Epidermal melanocyte (primary cell): ENCODE results near the gene HNRNPUL1.
"Not testable (repeated sequence)": the region's sequence is repeated elsewhere in the genome, so short reads cannot be mapped to it uniquely, and the experiment has no call there.

Source experiments
- DNase-seq: peaks from one replicate; pipeline ENCODE4 v3.0.0; 2011; ENCODE audit warnings: low spot score; ENCODE audit not compliant: insufficient read length

The HNRNPUL1 gene

DNA sequence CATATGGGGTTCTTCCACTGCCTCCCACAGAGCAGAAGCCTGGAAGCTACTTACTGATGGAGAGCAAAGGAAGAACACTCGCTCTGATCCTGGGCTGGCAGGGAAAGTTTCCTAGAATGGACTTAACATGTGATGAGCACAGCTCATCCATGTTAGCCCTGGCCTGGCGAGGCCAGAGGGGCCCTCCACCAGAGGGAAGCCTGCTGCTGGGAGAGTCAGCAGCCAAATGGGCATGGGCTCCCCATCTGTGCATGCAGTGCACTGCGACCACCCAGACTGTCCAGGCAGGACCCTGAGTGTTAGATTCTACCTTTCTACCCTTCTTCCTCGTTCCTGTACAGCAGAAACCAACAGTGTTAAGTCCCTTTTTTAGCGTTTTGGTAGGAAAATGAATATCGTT lies 8.9 kb downstream of the HNRNPUL1 start:
- no peak for DNase-seq

GRCh38 chr19:41274802-41275201 lies 10.6 kb downstream of the HNRNPUL1 start:
- no peak for DNase-seq

DNA sequence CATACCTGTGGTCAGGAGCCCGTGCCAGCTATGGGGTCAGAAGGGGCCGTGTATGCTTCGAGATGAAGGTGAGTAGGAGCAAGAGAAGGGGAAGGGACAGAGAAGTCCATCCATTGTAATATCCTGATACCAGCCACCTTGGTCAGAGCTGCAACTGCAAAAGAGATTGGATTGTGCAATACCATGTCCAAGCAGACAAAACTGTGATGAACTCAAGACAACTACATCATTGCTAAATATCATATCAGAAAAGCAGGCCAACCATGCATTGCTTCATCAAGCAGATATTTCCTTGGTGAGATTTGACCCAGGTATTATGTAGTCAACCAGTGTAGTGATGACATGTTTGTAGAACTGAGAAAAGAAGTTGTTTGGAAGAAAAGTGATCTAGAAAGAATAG lies 12.1 kb downstream of the HNRNPUL1 start:
- no peak for DNase-seq

DNA sequence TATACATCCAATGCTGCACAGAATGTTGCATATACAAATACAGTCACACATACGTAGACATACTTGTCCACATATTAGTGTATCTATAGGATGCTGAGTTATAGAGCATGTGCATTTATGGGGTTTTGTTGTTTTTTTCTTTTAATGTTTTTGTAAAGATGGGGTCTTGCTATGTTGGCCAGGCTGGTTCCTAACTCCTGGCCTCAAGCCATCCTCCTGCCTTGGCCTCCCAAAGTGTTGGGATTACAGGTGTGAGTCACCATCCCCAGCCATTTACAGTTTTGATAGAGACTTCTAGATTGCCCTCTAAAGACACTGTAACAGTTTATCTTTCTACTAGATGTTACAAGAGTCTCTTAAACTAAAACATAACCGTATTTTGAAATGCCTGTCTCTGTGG lies 14.3 kb downstream of the HNRNPUL1 start:
- no peak for DNase-seq

DNA sequence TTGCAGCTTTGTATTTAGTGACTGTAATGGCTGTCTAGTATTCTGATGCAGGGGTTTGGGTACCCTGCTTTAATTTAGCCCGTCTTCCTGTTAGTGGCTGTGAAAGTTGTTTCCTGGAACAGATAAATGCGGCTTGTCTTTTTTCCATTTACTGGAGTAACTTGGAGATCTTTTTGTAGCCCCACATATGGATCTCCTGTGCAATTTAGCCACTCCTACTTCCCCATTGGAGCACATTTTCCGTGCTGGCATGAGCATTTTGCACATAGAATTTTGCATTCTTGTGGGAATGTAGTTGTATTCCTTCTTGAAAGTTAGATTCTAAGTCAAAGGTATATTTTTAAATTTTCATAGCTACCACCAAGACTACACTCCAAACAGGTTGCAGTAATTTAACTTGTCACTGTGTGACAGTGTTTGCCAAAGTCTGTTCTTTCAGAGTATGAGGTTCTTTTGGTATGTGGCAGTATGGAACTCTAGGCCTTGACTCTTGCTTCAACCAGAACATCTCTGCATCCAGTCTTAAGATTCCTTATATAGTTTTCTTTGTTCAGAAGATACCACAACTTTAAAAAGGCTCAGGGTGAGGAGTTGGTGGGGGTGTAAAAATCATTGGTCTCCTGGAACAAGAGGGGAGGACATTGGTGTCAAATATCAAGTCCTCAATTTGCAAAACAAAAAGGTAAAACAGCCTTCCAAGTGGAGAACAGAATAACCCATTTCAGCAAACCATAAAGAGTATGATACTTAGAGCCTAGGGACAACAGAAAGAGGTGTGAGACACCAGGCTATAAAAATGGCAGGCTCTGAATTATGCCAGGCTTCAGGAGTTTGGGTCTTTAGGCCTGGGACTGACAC lies 24.7 kb downstream of the HNRNPUL1 start:
- DNase-seq: no peak

DNA sequence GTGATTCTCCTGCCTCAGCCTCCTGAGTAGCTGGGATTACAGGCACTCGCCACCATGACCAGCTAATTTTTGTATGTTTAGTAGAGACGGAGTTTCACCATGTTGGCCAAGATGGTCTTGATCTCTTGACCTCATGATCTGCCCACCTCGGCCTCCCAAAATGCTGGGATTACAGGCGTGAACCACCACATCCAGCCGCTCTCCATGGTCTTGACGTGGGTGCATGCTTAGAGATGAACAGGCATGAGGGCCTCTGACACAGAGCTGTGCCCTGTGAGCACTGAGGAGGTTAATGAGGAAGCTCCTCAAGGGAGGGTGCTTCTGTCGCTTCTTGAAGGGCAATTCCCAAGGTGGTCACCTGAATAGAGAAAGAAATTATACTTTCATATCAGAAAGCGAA lies 25.6 kb downstream of the HNRNPUL1 start:
- DNase-seq: not testable (repeated sequence)

- no peak for DNase-seq
Observed at GRCh38 chr19:41294393-41294792, 30.2 kb downstream of the HNRNPUL1 start.

GRCh38 chr19:41295499-41295898 lies 31.3 kb downstream of the HNRNPUL1 start:
- DNase-seq: no peak

GRCh38 chr19:41296433-41296871 lies 32.3 kb downstream of the HNRNPUL1 start:
- DNase-seq: no peak

- no peak for DNase-seq
Observed at GRCh38 chr19:41297628-41298347, 33.6 kb downstream of the HNRNPUL1 start.

- DNase-seq: peak; percentile 44
Observed at GRCh38 chr19:41298348-41298964, 34.3 kb downstream of the HNRNPUL1 start.

GRCh38 chr19:41299046-41299754 lies 35.0 kb downstream of the HNRNPUL1 start:
- no peak for DNase-seq

DNA sequence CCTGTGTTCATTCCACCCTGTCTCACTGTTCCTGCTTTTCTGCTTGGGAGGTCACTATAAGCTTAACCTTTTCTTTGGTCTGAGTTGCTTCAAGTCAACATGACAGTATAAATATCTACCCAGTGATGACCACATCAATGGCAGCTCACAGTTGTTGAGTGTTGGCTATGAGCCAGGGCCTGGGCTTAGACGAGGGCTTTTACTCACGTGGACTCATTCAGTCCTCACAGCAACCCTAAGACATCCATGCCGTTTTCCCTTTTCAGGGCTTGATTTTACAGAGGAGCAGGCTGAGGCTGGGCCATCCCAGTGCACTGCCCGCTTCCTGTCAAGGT lies 35.5 kb downstream of the HNRNPUL1 start:
- peak; percentile 82 for DNase-seq

- no peak for DNase-seq
Observed at GRCh38 chr19:41300555-41300954, 36.4 kb downstream of the HNRNPUL1 start.

DNA sequence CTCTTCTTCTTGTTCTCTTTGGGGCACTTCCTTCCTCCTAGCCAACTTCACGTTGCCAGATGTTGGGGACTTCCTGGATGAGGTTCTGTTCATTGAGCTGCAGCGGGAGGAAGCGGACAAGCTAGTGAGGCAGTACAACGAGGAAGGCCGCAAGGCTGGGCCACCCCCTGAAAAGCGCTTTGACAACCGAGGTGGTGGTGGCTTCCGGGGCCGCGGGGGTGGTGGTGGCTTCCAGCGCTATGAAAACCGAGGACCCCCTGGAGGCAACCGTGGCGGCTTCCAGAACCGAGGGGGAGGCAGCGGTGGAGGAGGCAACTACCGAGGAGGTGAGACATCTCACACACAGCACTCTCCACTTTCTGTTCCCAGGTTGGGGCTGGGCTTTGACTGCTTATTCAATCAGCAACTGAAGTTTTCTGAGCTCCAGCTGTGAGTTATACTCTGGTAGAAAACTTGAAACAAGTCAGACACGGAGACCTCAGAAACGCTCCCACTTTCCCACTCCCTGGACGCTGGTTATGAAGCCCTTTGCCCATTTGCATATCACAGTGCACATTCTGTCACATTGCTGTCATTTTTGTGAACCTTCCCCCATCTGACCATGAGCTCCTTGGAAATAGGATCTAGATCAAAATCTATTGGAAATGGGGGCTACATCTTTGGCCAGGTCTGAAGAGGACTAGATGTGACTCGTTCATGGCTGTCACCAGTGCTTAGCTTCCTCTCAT lies 38.6 kb downstream of the HNRNPUL1 start:
- DNase-seq: no peak

- no peak for DNase-seq
Observed at GRCh38 chr19:41303954-41304353, 39.8 kb downstream of the HNRNPUL1 start.

DNA sequence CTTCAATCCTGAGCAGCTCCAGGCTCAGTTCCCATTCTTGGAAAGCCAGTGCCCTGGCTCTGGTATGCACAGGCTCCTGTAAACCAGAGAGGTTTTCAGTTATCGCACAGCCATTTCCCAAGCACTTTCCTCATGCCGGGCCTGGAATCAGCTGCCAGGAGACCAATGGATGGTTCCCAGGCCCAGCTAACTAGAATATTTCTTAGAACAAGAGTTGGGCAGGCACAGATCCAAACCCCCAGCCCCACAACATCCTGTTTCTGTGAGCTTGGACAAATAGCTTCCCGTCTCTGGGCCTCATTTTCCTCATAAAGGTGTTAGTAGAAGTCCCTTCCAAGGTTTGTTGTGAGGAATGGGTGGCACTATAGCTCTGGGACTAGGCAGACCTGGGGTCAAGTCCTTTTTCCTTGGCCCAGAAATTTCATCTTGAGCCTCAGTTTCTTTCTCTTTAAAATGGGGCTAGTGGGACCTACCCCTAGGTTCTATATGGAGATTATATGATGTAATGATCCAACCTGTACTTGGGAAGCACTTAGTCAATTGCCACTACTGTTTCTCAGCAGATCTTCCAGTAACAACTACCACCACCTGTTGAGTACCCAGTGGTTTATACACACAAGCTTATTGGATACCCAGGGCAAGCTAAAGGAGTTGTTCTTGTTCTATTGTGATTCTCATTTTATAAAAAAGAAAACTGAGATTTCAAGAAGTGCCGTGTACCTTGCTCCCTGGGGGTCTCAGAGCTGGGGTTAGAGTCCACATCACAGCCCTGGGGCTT lies 40.7 kb downstream of the HNRNPUL1 start:
- DNase-seq: no peak

GRCh38 chr19:41305927-41306793 lies 42.0 kb downstream of the HNRNPUL1 start:
- DNase-seq: no peak
